ENCODE data around the gene HLF. TPM values are rescaled to one million over a fixed set of nuclear protein-coding genes. Genes with fewer than 3 reads are reported as not detected.

The HLF gene
- total and polyA plus RNA-seq, 2 of the 4 experiments (the other 2 are of a cell fraction) = 0.18 TPM; not detected in 1

GRCh38 chr17:55278173-55278961 lies 13.6 kb downstream of the HLF start:
- no peak for ATAC-seq (ENCODE audit: low read depth)
- peaks cover 5% of the 10 kb centered on the region for H3K27me3 ChIP-seq (ENCODE audit: control insufficient read depth, insufficient read depth, low read length)
- H3K4me1 ChIP-seq (ENCODE audit: control insufficient read depth, insufficient read depth, low read length) = no peaks in the 10 kb centered on the region; the same call in 1 of the 2 replicates
- no peak overlapping the region for H2BK15ac ChIP-seq (ENCODE audit: low read depth, low read length)
- dilution Hi-C loops (cut with HindIII; ENCODE audit: low sequenced_read_pairs, unreplicated experiment) (no loop called here), intact Hi-C loops (cut with micrococcal nuclease) (no loop called here), in situ Hi-C loops (cut with MboI; ENCODE audit: low sequenced_read_pairs) (no loop called here)
- no peak overlapping the region for H3K23ac ChIP-seq (ENCODE audit: low read depth, low read length)
- no peaks in the 10 kb centered on the region for H4K20me1 ChIP-seq (ENCODE audit: insufficient read depth, low read length)
- H4K91ac ChIP-seq (ENCODE audit: insufficient read depth, low read depth, low read length) = no peak overlapping the region
- POLR2A ChIA-PET (ENCODE audit: unreplicated experiment) = no interaction called here
- no peak overlapping the region for H3K4me3 ChIP-seq (ENCODE audit: insufficient read depth, low read depth, low read length)
- H3K14ac ChIP-seq (replicated peaks; ENCODE audit: low read depth, low read length) = no peak overlapping the region
- WGBS, 2 experiments (ENCODE audit: extremely low coverage in 2 of 2, insufficient read length in 1 of 2) = no CpG with 5 or more reads among the region's 2 CpGs
- H2BK5ac ChIP-seq (ENCODE audit: low read depth, low read length, poor library complexity, severe bottlenecking) = no peak overlapping the region
- H3K9me3 ChIP-seq (ENCODE audit: control insufficient read depth, insufficient read depth, low read length) = no peaks in the 10 kb centered on the region
- no peak overlapping the region for H3K56ac ChIP-seq (ENCODE audit: extremely low read depth, insufficient read depth, low read length)
- no peak overlapping the region for H3K4me2 ChIP-seq (ENCODE audit: low read depth, low read length)
- H2BK20ac ChIP-seq (ENCODE audit: low read depth, low read length) = no peak overlapping the region
- no peak for TF ChIP-seq RFX5 (IDR thresholded peaks at IDR 0.05; ENCODE audit: low read depth, low read length)
- TF ChIP-seq CTCF (conservative IDR thresholded peaks at IDR 0.05; ENCODE audit: low read depth, low read length) = no peak
- TF ChIP-seq RAD21 (IDR thresholded peaks at IDR 0.05; ENCODE audit: low read length) = no peak
- no peak for TF ChIP-seq BHLHE40 (IDR thresholded peaks at IDR 0.05; ENCODE audit: low read depth, low read length)
- no peak for TF ChIP-seq FOS (IDR thresholded peaks at IDR 0.05; ENCODE audit: low read depth, low read length)
- no peak for TF ChIP-seq USF2 (IDR thresholded peaks at IDR 0.05; ENCODE audit: low read depth, low read length)
- TF ChIP-seq NFE2L2 (IDR thresholded peaks at IDR 0.05; ENCODE audit: low read depth, low read length) = no peak
- no peak for TF ChIP-seq MXI1 (IDR thresholded peaks at IDR 0.05; ENCODE audit: borderline replicate concordance, low read depth, low read length)
- no peak for TF ChIP-seq ELK1 (IDR thresholded peaks at IDR 0.05; ENCODE audit: borderline replicate concordance, low read depth, low read length)
- TF ChIP-seq POLR2A (IDR thresholded peaks at IDR 0.05; ENCODE audit: low read depth, low read length) = no peak
- no peak overlapping the region for H2AK5ac ChIP-seq (ENCODE audit: low read depth, low read length)
- no peaks in the 10 kb centered on the region for H3K9me1 ChIP-seq (ENCODE audit: insufficient read depth, low read length)
- CTCF ChIA-PET = no interaction called here
- H2BK120ac ChIP-seq (ENCODE audit: low read depth, low read length) = no peak overlapping the region
- no peak overlapping the region for H2AFZ ChIP-seq (replicated peaks; ENCODE audit: low read length, poor library complexity)
- BruUV-seq (replicated peaks) = no TSS peak
- H2AK9ac ChIP-seq (replicated peaks; ENCODE audit: low read depth, low read length, poor library complexity) = no peak overlapping the region
- no peaks in the 10 kb centered on the region for H3K79me1 ChIP-seq (ENCODE audit: low read depth in 1 of 2, low read length in 2 of 2)
- H4K5ac ChIP-seq (ENCODE audit: low read depth, low read length) = no peak overlapping the region
- no peak overlapping the region for H3K18ac ChIP-seq (ENCODE audit: low read depth, low read length)
- H3K9ac ChIP-seq (ENCODE audit: low read depth, low read length) = no peak overlapping the region
- no peak overlapping the region for H3K4ac ChIP-seq (ENCODE audit: low read depth, low read length)
- no peaks in the 10 kb centered on the region for H3K36me3 ChIP-seq (ENCODE audit: control insufficient read depth, insufficient read depth, low read length)
- no peak overlapping the region for H4K8ac ChIP-seq (ENCODE audit: low read depth in 2 of 2, low read length in 2 of 2)
- DNase-seq = no peak
- no peak overlapping the region for H3K27ac ChIP-seq (ENCODE audit: insufficient read depth, low read length)

Measured in IMR-90 (cell line).